Stimulated activated CD4-positive, alpha-beta T cell treated with anti-CD3 and anti-CD28 coated beads, Interleukin-2, amount 100 ng/mL, for 4 hours (primary cell): ENCODE data around the gene GRIK3.

Experiments
- DNase-seq: peaks from one replicate; pipeline ENCODE4 v3.0.0-alpha.2; 2020; ENCODE audit warnings: low read depth

The GRIK3 gene

GRCh38 chr1:36763771-36764170 lies 270.5 kb downstream of the GRIK3 start:
- DNase-seq: no peak

GRCh38 chr1:36762174-36762573 lies 272.1 kb downstream of the GRIK3 start:
- no peak for DNase-seq

GRCh38 chr1:36761113-36761512 lies 273.2 kb downstream of the GRIK3 start:
- DNase-seq: no peak

- no peak for DNase-seq
These were observed 274.2 kb downstream of the GRIK3 start for GRCh38 chr1:36760081-36760480.

GRCh38 chr1:36759355-36759754 lies 275.0 kb downstream of the GRIK3 start:
- no peak for DNase-seq

GRCh38 chr1:36755303-36756230 lies 278.7 kb downstream of the GRIK3 start:
- DNase-seq: no peak

GRCh38 chr1:36754366-36754765 lies 279.9 kb downstream of the GRIK3 start:
- DNase-seq: no peak

GRCh38 chr1:36753451-36753850 lies 280.9 kb downstream of the GRIK3 start:
- no peak for DNase-seq

- no peak for DNase-seq
These were observed 281.4 kb downstream of the GRIK3 start for GRCh38 chr1:36752891-36753361.

- no peak for DNase-seq
These were observed 281.9 kb downstream of the GRIK3 start for GRCh38 chr1:36752431-36752830.

GRCh38 chr1:36751525-36751924 lies 282.8 kb downstream of the GRIK3 start:
- DNase-seq: no peak

- DNase-seq: no peak
These were observed 285.8 kb downstream of the GRIK3 start for GRCh38 chr1:36748466-36748865.
